ENCODE results near the gene C17orf75.
"Not testable (repeated sequence)": the region's sequence is repeated elsewhere in the genome, so short reads cannot be mapped to it uniquely, and the experiment has no call there.

C17orf75 gene, protein sequence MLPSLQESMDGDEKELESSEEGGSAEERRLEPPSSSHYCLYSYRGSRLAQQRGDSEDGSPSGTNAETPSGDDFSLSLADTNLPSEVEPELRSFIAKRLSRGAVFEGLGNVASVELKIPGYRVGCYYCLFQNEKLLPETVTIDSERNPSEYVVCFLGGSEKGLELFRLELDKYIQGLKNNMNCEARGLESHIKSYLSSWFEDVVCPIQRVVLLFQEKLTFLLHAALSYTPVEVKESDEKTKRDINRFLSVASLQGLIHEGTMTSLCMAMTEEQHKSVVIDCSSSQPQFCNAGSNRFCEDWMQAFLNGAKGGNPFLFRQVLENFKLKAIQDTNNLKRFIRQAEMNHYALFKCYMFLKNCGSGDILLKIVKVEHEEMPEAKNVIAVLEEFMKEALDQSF

GRCh38 chr17:32341857-32342602 lies at the start of gene C17orf75:
Gene C17orf75, minus strand, starts transcription at chr17:32342173. Its CDS starts 34 bp downstream, at chr17:32342139.
- H3K4me3 Mint-ChIP-seq: peak within 1 kb of the TSS; percentile 95
- H3K27ac Mint-ChIP-seq: peak within 1 kb of the TSS; percentile 91
- no peak for TF ChIP-seq CTCF (IDR thresholded peaks at IDR 0.05)
- DNase-seq: peak; percentile 70
- peaks cover 7% of the 10 kb centered on the region for H3K27me3 Mint-ChIP-seq (ENCODE audit: low read depth, poor library complexity)
- peaks cover 20% of the 10 kb centered on the region for H3K36me3 Mint-ChIP-seq (ENCODE audit: low read depth)
- no peaks in the 10 kb centered on the region for H3K9me3 Mint-ChIP-seq
- peaks cover 29% of the 10 kb centered on the region for H3K4me1 Mint-ChIP-seq

GRCh38 chr17:32388613-32389459 lies 46.9 kb upstream of the C17orf75 start:
- peak overlapping the region; percentile 81 for H3K27ac Mint-ChIP-seq
- no peaks in the 10 kb centered on the region for H3K27me3 Mint-ChIP-seq (ENCODE audit: low read depth, poor library complexity)
- peaks cover 4% of the 10 kb centered on the region for H3K9me3 Mint-ChIP-seq
- H3K4me1 Mint-ChIP-seq: no peaks in the 10 kb centered on the region
- H3K4me3 Mint-ChIP-seq: no peak overlapping the region
- no peak for DNase-seq
- peaks cover 50% of the 10 kb centered on the region for H3K36me3 Mint-ChIP-seq (ENCODE audit: low read depth)
- no peak for TF ChIP-seq CTCF (IDR thresholded peaks at IDR 0.05)

DNA sequence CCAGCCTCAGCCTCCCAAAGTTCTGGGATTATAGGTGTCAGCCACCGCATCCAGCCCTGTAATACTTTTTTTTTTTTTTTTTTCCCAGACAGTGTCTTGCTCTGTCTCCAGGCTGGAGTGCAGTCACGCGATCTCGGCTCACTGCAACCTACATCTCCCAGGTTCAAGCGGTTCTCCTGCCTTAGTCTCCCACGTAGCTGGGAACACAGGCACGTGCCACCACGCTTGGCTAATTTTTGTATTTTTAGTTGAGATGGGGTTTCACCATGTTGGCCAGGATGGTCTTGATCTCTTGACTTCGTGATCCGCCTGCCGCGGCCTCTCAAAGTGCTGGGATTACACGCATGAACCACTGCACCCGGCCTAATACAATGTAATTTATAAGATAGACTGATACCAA lies 46.2 kb upstream of the C17orf75 start:
- not testable (repeated sequence) for H3K27me3 Mint-ChIP-seq (ENCODE audit: low read depth, poor library complexity); H3K27ac Mint-ChIP-seq; H3K4me1 Mint-ChIP-seq

DNA sequence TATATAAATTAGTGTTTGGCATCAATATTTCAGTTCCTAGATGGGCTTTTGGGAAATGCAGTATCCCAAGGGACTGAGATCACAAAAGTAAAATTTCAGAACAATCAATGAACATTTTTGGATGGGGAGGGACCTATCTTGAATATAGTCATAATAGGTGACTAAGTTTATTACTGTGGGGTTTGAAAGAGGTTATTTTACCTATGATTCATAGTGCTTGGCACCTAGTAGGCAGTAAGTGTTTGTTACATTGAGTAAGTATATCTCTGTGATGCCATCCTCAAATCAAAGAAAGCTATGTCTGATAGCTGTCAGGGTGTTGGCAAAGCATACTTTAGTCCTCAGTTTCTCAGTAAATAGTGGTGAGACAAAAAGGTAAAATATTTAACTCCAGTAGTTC lies 44.9 kb upstream of the C17orf75 start:
- Mint-ChIP-seq H3K4me3 (no peak overlapping the region), H3K36me3 (ENCODE audit: low read depth) (peaks cover 54% of the 10 kb centered on the region), H3K4me1 (no peaks in the 10 kb centered on the region), H3K27ac (no peak overlapping the region), H3K27me3 (ENCODE audit: low read depth, poor library complexity) (no peaks in the 10 kb centered on the region), H3K9me3 (no peaks in the 10 kb centered on the region)
- DNase-seq: no peak
- TF ChIP-seq CTCF (IDR thresholded peaks at IDR 0.05): no peak

More for the DNA sequence above, 46.2 kb upstream of the C17orf75 start:
- H3K9me3 Mint-ChIP-seq, H3K4me3 Mint-ChIP-seq, DNase-seq: not testable (repeated sequence)
- peaks cover 47% of the 10 kb centered on the region for H3K36me3 Mint-ChIP-seq (ENCODE audit: low read depth)

GRCh38 chr17:32385971-32386370 lies 44.0 kb upstream of the C17orf75 start:
- Mint-ChIP-seq H3K27ac (no peak overlapping the region), H3K4me1 (no peaks in the 10 kb centered on the region), H3K27me3 (ENCODE audit: low read depth, poor library complexity) (no peaks in the 10 kb centered on the region), H3K9me3 (no peaks in the 10 kb centered on the region), H3K4me3 (no peak overlapping the region), H3K36me3 (ENCODE audit: low read depth) (peaks cover 58% of the 10 kb centered on the region)
- TF ChIP-seq CTCF (IDR thresholded peaks at IDR 0.05): no peak
- DNase-seq: no peak

GRCh38 chr17:32385121-32385520 lies 43.1 kb upstream of the C17orf75 start:
- Mint-ChIP-seq H3K27me3 (ENCODE audit: low read depth, poor library complexity) (no peaks in the 10 kb centered on the region), H3K36me3 (ENCODE audit: low read depth) (peaks cover 66% of the 10 kb centered on the region), H3K4me3 (no peak overlapping the region), H3K9me3 (no peaks in the 10 kb centered on the region), H3K27ac (peak overlapping the region; percentile 1), H3K4me1 (no peaks in the 10 kb centered on the region)
- DNase-seq: no peak
- no peak for TF ChIP-seq CTCF (IDR thresholded peaks at IDR 0.05)

All from nephron progenitor cell (in vitro differentiated cells).